ENCODE measurements around the gene CCR8. TPM values are rescaled to one million over a fixed set of nuclear protein-coding genes. Genes with fewer than 3 reads are reported as not detected.

The CCR8 gene
- total RNA-seq, 1 experiment from 2014 or later = not detected

DNA sequence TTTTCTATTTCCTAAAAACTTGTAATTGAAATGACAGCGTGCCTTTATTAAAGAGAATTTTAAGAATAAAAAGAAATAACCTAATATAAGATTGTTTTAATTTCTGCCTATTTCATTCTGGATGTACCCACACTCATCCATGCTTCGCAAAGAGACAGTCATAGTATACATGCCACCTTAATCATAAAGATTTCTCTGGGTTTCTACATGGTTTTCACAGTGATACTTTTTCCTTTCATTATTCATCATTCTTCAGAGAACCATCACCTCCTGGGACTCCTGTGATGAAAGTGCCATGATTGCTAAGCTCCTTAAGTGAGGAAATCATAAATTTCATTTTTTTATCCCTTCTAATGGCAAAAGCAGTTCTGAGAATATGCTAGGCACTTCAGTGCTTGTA lies 4.3 kb upstream of the CCR8 start:
- Histone ChIP-seq H3K9ac (ENCODE audit: low read length) (no peak overlapping the region), H3K79me2 (ENCODE audit: low read length) (no peaks in the 10 kb centered on the region), H3K9me3 (ENCODE audit: low read length) (no peaks in the 10 kb centered on the region), H2AFZ (ENCODE audit: low read length) (no peak overlapping the region), H3K4me1 (ENCODE audit: insufficient read depth, low read length) (no peaks in the 10 kb centered on the region), H3K27me3 (ENCODE audit: low read length) (peaks cover 23% of the 10 kb centered on the region; the same call in 1 of the 2 replicates), H3K4me2 (ENCODE audit: low read length) (no peak overlapping the region), H3K36me3 (ENCODE audit: low read depth, low read length) (no peaks in the 10 kb centered on the region), H4K20me1 (ENCODE audit: low read length) (no peaks in the 10 kb centered on the region), H3K4me3 (ENCODE audit: low read length) (no peak overlapping the region), H3F3A (ENCODE audit: low read length, unreplicated experiment) (no peaks in the 10 kb centered on the region), H3K27ac (ENCODE audit: low read length) (no peak overlapping the region), H3K9me2 (replicated peaks; ENCODE audit: low read length) (no peaks in the 10 kb centered on the region)
- intact Hi-C loops (cut with micrococcal nuclease) = no loop called here
- no peak for ATAC-seq
- ChIA-PET CTCF (no interaction called here), POLR2A (ENCODE audit: unreplicated experiment) (no interaction called here)
- no peak for DNase-seq
- BruUV-seq (replicated peaks) = no TSS peak
- TF ChIP-seq CTCF (conservative IDR thresholded peaks at IDR 0.05; ENCODE audit: low read depth, low read length) (no peak), EZH2 (IDR thresholded peaks at IDR 0.05; ENCODE audit: low read length, unreplicated experiment) (no peak), EZH2phosphoT487 (IDR thresholded peaks at IDR 0.05; ENCODE audit: borderline replicate concordance, low read length) (no peak)

GRCh38 chr3:39327053-39327745 lies 2.3 kb upstream of the CCR8 start:
- Histone ChIP-seq H3K4me3 (ENCODE audit: low read length) (no peak overlapping the region), H3K4me2 (ENCODE audit: low read length) (no peak overlapping the region), H4K20me1 (ENCODE audit: low read length) (no peaks in the 10 kb centered on the region), H3K27ac (ENCODE audit: low read length) (no peak overlapping the region), H3F3A (ENCODE audit: low read length, unreplicated experiment) (no peaks in the 10 kb centered on the region), H3K9me2 (replicated peaks; ENCODE audit: low read length) (no peaks in the 10 kb centered on the region), H3K27me3 (ENCODE audit: low read length) (peaks cover 23% of the 10 kb centered on the region; the same call in 1 of the 2 replicates), H3K36me3 (ENCODE audit: low read depth, low read length) (no peaks in the 10 kb centered on the region), H2AFZ (ENCODE audit: low read length) (no peak overlapping the region), H3K9me3 (ENCODE audit: low read length) (no peaks in the 10 kb centered on the region), H3K9ac (ENCODE audit: low read length) (no peak overlapping the region), H3K79me2 (ENCODE audit: low read length) (no peaks in the 10 kb centered on the region), H3K4me1 (ENCODE audit: insufficient read depth, low read length) (no peaks in the 10 kb centered on the region)
- POLR2A ChIA-PET (ENCODE audit: unreplicated experiment) = no interaction called here
- TF ChIP-seq CTCF (conservative IDR thresholded peaks at IDR 0.05; ENCODE audit: low read depth, low read length) (no peak), EZH2phosphoT487 (IDR thresholded peaks at IDR 0.05; ENCODE audit: borderline replicate concordance, low read length) (no peak), EZH2 (IDR thresholded peaks at IDR 0.05; ENCODE audit: low read length, unreplicated experiment) (no peak)
- CTCF ChIA-PET = no interaction called here
- no peak for DNase-seq
- intact Hi-C loops (cut with micrococcal nuclease) = no loop called here
- ATAC-seq = no peak
- BruUV-seq (replicated peaks) = no TSS peak

- Histone ChIP-seq H4K20me1 (ENCODE audit: low read length) (no peaks in the 10 kb centered on the region), H3K4me3 (ENCODE audit: low read length) (no peak overlapping the region), H3K27ac (ENCODE audit: low read length) (no peak overlapping the region), H3F3A (ENCODE audit: low read length, unreplicated experiment) (no peaks in the 10 kb centered on the region), H3K9me2 (replicated peaks; ENCODE audit: low read length) (no peaks in the 10 kb centered on the region), H3K9ac (ENCODE audit: low read length) (no peak overlapping the region), H3K9me3 (ENCODE audit: low read length) (no peaks in the 10 kb centered on the region), H3K4me1 (ENCODE audit: insufficient read depth, low read length) (no peaks in the 10 kb centered on the region), H2AFZ (ENCODE audit: low read length) (no peak overlapping the region), H3K27me3 (ENCODE audit: low read length) (peaks cover 29% of the 10 kb centered on the region; the same call in 1 of the 2 replicates), H3K4me2 (ENCODE audit: low read length) (no peak overlapping the region), H3K79me2 (ENCODE audit: low read length) (no peaks in the 10 kb centered on the region), H3K36me3 (ENCODE audit: low read depth, low read length) (no peaks in the 10 kb centered on the region)
- intact Hi-C loops (cut with micrococcal nuclease) = no loop called here
- ChIA-PET CTCF (no interaction called here), POLR2A (ENCODE audit: unreplicated experiment) (no interaction called here)
- no TSS peak for BruUV-seq (replicated peaks)
- DNase-seq = no peak
- ATAC-seq = no peak
- TF ChIP-seq EZH2phosphoT487 (IDR thresholded peaks at IDR 0.05; ENCODE audit: borderline replicate concordance, low read length) (no peak), CTCF (conservative IDR thresholded peaks at IDR 0.05; ENCODE audit: low read depth, low read length) (no peak), EZH2 (IDR thresholded peaks at IDR 0.05; ENCODE audit: low read length, unreplicated experiment) (no peak)
Observed at GRCh38 chr3:39327746-39328349, 1.7 kb upstream of the CCR8 start.

Measured in PC-3 (cell line).